GM21423 (cell line): Measurements from ENCODE around the gene MTHFD2L.
"Not testable (repeated sequence)": the region's sequence is repeated elsewhere in the genome, so short reads cannot be mapped to it uniquely, and the experiment has no call there.

Source experiments
- ATAC-seq: cut with Tn5 transposase; IDR thresholded peaks from one replicate; pipeline ENCODE4 v1.9.1; 2021; ENCODE audit warnings: mild to moderate bottlenecking, moderate library complexity; ENCODE audit not compliant: unreplicated experiment

Gene MTHFD2L

DNA sequence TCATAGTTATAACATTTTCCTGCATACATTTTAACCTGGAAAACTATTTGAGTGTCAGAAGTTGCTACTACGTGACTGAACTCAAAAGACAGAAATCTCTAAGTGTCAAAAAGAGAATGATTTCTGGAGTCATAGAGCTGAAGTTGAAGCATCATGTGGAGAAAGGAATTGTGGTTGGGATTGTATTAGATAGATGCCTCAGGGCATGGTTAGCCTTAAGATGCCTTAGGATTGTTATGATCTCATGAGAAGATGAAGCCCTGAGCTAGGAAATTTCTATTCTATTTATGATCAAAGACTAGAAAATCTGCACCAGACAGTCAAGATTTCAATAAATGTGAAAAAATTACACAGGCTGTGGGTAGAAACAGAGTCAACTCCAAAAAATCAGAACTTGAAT lies 170.6 kb downstream of the MTHFD2L start:
- ATAC-seq: no peak

DNA sequence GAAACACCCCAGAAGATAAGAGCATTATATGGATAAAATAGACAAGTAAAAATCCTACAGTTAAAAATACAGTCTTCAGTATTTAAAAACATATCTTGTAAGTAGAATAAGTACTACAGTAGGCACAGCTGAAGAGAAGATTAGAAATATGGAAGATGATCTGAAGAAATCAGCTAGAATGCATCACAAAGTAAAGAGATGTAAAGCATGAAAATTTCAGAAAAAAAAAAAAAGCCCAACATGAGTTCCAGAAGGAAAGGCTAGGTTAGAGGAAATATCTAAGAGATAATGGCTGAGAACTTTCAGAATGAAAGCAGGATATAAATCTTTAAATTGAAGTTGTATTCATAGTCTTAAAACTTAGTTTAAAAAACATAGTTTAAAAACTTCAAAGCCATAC lies 171.4 kb downstream of the MTHFD2L start:
- no peak for ATAC-seq

DNA sequence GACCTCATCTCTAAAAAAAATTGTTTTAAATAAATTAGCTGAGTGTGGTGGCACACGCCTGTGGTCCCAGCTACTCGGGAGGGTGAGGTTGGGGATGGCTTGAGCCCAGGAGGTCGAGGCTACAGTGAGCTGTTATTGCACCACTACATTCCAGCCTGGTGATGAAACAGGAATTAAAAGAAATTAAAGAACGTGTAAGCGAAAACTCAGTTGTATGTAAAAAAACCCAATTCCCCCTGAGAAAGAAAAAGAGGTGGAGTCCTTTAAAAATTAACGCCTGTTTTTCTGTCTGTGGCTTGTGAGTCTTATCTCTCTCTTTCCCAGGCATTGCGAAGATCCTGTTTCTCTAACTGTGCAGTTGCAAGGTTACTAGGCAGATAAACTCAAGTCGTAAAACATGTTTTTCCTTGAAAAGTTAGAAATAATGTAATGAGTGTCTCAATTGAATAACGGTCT lies 172.4 kb downstream of the MTHFD2L start:
- no peak for ATAC-seq

DNA sequence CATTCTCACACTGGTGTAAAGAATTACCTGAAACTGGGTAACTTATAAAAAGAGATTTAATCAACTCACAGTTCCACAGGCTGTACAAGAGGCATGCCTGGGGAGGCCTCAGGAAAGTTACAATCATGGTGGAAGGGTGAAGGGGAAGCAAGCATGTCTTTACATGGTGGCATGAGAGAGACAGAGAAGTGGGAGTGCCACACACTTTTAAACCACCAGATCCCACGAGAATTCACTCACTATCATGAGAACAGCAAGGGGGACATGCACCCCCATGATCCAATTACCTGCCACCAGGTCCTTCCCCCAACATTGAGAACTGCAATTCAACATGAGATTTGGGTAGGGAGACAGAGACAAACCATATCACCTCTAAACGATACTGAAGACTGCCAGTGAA lies 173.3 kb downstream of the MTHFD2L start:
- ATAC-seq: no peak

DNA sequence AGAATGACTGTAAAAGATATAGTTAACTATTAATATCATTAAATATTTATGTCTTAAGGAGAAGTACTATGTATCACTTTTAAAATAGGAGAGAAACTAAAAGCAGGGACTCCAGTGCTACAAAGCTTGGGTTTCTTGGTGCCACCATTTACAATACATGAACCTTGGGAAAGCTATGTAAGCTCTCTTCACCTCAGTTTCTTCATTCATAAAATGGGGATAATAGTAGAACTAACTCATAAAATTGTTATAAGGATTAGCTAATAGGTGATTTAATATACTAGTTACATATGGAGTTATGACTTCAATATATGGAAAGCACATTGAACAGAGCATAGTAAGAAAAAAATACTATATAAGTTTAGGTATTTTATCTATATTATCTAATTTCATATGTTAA lies 174.0 kb downstream of the MTHFD2L start:
- no peak for ATAC-seq

DNA sequence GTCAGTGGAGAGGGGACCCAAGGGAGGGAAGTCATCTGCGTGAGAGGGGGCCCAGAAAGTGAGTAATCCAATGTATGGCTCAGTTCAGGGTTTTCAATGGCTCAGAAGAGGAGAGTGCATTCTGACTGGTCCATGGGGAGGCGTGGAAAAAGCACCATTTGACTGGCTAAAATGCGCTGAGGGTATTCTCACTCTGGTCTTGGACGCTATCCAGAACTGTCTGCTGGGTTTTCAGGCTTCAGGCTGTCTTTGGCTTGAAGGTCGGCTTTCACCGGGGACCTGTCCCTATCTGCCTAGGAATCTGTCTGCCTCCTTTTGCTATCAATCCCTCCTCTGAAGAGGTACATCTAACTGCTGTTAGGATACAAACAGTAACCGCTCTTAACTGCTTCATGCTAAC lies 176.7 kb downstream of the MTHFD2L start:
- ATAC-seq: no peak

DNA sequence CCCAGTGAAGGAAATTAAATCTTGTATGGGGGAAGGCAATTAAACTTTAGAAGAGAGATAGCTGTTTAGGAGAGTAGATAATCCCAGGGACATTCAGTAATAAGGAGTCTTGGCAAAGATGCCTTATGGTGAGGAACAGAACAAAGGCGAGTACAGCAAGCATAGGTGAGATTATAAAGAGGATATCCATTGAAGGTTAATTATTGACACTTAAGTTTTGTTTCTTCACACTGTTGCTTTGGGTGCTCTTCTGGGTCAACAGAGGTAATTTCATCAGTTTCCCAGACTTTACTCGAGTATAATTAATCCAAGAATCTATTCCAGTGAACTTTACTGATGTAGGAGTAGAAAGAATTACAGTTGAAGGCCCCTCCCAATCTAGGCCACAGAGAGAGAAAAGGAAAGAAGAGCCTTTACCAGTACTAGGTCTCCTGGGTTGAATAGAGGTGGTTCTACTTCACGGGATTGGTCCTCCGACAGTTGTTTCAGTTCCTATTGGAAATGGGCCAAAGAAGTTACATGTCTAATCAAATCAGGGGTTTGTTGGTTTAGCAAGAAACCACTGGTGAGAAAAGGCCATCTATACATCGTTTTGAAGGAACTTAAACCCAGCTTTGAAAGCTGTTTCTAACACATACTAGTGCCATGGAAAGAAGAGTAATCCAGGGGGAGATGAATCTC lies 177.6 kb downstream of the MTHFD2L start:
- ATAC-seq: peak; percentile 81

DNA sequence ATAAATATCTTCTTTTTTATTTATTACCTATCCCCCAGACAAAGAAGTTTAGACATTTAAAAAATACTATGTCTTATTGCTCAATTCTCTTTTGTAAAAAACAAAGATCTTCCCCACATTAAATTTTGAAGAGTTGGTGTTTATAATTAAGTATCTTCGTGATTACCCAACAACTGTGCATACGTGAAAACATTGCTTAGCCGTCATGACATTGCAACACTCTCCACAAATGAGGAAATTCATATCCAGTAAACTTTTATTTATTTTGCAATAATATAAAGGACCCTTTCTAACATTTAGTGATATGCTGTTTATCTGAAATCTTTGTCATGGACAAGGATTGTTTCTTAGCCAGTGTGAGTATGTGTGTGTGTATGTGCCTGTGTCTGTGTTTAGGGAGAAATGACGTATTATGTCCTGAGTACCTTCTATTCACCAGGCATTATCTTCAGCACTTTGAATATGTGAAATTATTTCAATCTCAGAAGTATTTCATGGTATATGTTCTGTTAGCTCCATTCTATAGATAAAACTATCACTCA lies 180.9 kb downstream of the MTHFD2L start:
- no peak for ATAC-seq

DNA sequence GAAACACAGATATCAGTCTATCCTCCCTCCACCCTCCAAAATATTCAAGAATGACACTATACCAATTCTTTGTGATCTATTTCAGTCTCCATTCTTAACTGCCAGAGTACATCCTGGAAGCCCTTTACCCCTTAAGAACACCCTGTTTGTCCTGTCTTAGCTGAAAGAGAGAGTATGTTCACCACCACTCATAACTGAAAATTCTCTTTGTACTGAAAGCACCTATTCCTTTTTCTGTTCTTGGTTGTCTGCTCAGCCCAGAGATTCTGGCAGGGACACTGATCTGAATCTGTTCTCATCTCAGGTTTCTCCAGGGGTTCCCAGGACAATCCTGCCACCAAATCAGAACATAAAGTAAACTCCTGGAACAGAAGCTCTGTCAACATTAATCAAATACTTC lies 181.6 kb downstream of the MTHFD2L start:
- no peak for ATAC-seq

DNA sequence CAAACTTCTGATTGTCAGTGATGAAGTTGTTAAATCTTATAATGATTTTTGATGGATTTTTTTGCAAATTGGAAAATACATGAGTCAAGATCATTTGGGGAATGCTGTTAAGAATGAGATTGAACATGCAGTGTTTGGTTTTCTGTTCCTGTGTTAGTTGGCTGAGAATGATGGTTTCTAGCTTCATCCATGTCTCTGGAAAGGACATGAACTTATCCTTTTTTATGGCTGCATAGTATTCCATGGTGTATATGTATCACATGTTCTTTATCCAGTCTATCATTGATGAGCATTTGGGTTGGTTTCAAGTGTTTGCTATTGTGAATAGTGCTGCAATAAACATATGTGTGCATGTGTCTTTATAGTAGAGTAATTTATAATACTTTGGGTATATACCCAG lies 182.5 kb downstream of the MTHFD2L start:
- ATAC-seq: not testable (repeated sequence)

DNA sequence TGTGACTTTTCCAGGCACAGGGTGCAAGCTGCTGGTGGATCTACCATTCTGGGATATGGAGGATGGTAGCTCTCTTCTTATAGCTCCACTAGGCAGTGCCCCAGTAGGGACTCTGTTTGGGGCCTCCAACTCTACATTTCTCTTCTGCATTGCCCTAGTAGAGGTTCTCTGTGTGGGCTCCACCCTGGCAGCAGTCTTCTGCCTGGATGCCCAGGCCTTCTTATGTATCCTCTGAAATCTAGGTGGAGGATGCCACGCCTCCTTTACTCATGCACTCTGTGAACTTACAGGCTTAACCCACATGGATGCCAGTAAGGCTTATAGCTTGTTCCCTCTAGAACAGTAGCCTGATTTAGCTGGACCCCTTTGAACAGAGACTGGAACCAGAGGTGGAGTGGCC lies 186.1 kb downstream of the MTHFD2L start:
- ATAC-seq: no peak
